Inferior parietal cortex (tissue), 1 donor: ENCODE data around the gene UNC5CL.

Source experiments
- DNase-seq: peaks from one replicate; pipeline ENCODE4 v3.0.0-alpha.2; 2016; ENCODE audit errors: extremely low spot score

Gene UNC5CL

GRCh38 chr6:41062056-41062455, 23.0 kb upstream of the UNC5CL start:
- no peak for DNase-seq

GRCh38 chr6:41061196-41061726, 22.2 kb upstream of the UNC5CL start:
- DNase-seq = no peak

GRCh38 chr6:41059556-41059955, 20.5 kb upstream of the UNC5CL start:
- no peak for DNase-seq

GRCh38 chr6:41058783-41059181, 19.8 kb upstream of the UNC5CL start:
- no peak for DNase-seq

GRCh38 chr6:41056768-41057490, 17.9 kb upstream of the UNC5CL start:
- no peak for DNase-seq

GRCh38 chr6:41055149-41055548, 16.1 kb upstream of the UNC5CL start:
- DNase-seq = no peak

- DNase-seq = no peak
Observed at GRCh38 chr6:41054511-41054910, 15.5 kb upstream of the UNC5CL start.

GRCh38 chr6:41053041-41053440, 14.0 kb upstream of the UNC5CL start, which contains the start of gene APOBEC2:
TSS of gene APOBEC2 (plus strand) at chr6:41053202. CDS start at chr6:41053348, 146 bp downstream.
- no peak for DNase-seq

- no peak for DNase-seq
Observed at GRCh38 chr6:41051873-41052272, 12.9 kb upstream of the UNC5CL start.

GRCh38 chr6:41050536-41050935, 11.5 kb upstream of the UNC5CL start:
- DNase-seq = no peak

- DNase-seq = no peak
Observed at GRCh38 chr6:41049955-41050354, 10.9 kb upstream of the UNC5CL start.

GRCh38 chr6:41049521-41049920, 10.5 kb upstream of the UNC5CL start:
- DNase-seq = no peak

- DNase-seq = no peak
Observed at GRCh38 chr6:41047745-41048732, 9.0 kb upstream of the UNC5CL start.

GRCh38 chr6:41047306-41047705, 8.3 kb upstream of the UNC5CL start:
- no peak for DNase-seq

- DNase-seq = no peak
Observed at GRCh38 chr6:41046084-41046483, 7.1 kb upstream of the UNC5CL start.

- no peak for DNase-seq
Observed at GRCh38 chr6:41045664-41046063, 6.6 kb upstream of the UNC5CL start.

GRCh38 chr6:41043151-41043550, 4.1 kb upstream of the UNC5CL start:
- no peak for DNase-seq

- DNase-seq = no peak
Observed at GRCh38 chr6:41042226-41043055, 3.4 kb upstream of the UNC5CL start, which contains the start of gene TSPO2. TSS of gene TSPO2 (plus strand) at chr6:41042467. CDS start at chr6:41042986, 519 bp downstream.

- no peak for DNase-seq
Observed at GRCh38 chr6:41040940-41041536, 2.0 kb upstream of the UNC5CL start.

GRCh38 chr6:41040101-41040939, 1.3 kb upstream of the UNC5CL start:
- DNase-seq = no peak
